ENCODE measurements around the gene WDR54.
"Not testable (repeated sequence)": the region's sequence is repeated elsewhere in the genome, so short reads cannot be mapped to it uniquely, and the experiment has no call there.

The WDR54 gene

DNA sequence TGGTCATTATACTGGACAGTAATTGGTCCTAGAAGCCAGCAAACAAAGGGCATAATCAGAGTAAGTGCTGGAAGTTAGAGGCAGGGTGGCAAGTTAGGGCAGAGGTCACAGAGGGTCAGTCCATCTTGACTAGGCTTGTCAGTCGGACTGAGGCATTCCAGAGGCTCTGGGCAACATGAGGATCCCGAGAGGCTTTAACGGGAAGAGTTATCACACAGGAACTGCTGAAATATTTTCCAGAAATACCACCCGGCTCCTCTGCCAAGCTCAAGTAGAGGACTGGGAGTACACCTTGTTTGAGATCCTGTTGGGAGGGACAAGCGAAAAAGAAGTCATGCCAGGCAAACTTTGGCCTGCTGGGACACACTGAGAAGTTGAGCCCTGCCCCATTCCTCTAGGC lies 13.8 kb upstream of the WDR54 start:
- DNase-seq = no peak

GRCh38 chr2:74413001-74413698 lies 8.4 kb upstream of the WDR54 start:
- no peak for DNase-seq

- no peak for DNase-seq
These were observed 7.1 kb upstream of the WDR54 start for GRCh38 chr2:74414441-74414840.

- peak; percentile 17 for DNase-seq
These were observed 6.4 kb upstream of the WDR54 start for GRCh38 chr2:74414881-74415761.

GRCh38 chr2:74415762-74416395 lies 5.7 kb upstream of the WDR54 start:
- no peak for DNase-seq

DNA sequence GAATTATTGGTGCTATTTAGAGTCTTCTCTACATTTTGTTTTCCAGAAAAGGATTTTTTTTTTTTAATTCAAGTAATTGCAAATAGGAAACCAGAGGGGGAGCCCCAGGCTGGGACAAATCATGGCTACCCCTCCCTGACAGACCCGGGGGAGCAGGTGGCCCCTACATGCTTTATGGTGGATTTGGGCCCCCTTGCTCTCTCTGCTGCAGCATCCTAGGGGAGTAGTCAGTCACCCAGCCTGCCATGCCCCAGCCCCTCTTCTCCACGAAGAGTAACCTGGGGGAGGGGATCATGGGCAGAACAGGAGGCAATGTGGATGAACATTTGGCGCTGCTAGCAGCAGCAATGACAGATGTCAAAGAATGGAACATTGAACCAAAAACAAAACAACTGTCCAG lies 4.8 kb upstream of the WDR54 start:
- DNase-seq = no peak

- no peak for DNase-seq
These were observed 4.3 kb upstream of the WDR54 start for GRCh38 chr2:74417197-74417596.

DNA sequence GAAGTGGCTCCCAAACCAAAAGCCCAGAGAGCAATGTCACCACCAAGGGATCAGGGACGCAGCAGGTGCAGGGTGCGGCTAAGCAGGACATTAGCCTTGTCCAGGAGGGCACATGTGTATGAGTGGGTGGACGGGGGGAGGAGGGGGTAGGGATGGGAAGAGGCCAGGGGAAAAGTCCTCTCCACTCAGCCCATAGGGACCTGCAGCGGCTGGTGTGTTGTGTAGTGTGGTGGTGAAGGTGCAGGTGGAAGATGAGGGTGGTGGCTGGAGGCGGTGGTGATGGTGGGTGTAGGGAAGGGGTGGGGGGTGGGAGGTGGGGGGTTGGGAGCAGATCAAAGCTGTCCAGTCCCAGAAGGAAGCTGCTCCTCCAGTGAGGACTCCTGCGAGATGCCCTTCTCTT lies 3.8 kb upstream of the WDR54 start:
- DNase-seq = no peak

DNA sequence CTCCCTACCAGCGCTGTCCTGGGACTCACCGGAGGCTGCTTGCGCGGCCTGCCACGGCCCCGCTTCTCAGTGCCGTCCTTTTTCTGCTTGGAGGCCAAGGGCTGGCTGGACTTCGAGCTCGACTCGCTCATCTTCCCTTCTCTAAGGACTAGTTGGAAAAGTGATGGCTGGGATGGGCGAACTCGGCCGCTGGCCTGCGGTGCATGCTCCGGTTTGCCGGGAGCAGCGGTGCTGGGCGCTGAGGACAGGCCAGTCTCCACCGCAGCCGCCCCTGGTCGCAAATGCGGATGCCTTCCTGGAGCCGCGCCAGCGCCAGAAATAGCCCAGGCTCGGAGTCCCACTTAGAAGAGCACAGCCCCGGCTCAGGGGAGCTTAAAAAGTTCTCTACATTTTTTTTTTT lies 3.2 kb upstream of the WDR54 start:
- no peak for DNase-seq

DNA sequence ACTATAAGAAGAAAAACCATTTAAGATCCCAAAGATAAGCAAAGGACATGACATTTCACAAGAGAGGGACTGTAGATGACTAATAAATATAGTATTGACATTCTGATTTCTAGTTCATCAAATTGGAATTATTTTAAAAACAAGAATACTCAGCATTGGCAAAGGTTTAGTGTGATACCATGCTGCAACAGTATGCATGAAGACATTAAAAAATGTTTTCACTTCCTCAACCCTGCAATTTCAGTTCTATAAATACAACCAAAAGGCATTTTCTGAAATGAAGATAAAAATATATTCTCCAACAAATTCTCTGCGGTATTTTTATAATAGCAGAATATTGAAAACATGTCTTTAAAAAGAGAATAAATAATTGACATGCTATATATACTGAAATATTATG lies 2.2 kb upstream of the WDR54 start:
- no peak for DNase-seq

DNA sequence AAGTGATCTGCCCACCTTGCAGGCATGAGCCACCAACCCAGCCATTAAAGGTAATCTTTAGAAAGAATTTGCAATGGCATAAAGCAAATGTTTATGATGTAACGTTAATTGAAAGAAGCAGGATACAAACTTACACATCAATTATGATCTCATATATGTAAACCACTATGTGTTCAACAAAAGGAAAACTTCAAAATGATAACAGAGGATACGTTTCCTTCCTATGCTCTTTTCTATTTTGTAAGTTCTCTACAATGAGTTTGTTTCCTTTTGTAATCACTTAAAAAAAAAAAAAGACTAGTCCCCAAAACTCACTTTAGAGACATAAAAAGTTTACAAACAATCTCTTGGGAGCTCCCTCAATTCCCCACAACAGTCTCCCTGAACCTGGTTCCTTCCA lies 1.5 kb upstream of the WDR54 start:
- DNase-seq = no peak

- not testable (repeated sequence) for DNase-seq
These were observed 957 bp upstream of the WDR54 start for GRCh38 chr2:74420443-74421103.

DNA sequence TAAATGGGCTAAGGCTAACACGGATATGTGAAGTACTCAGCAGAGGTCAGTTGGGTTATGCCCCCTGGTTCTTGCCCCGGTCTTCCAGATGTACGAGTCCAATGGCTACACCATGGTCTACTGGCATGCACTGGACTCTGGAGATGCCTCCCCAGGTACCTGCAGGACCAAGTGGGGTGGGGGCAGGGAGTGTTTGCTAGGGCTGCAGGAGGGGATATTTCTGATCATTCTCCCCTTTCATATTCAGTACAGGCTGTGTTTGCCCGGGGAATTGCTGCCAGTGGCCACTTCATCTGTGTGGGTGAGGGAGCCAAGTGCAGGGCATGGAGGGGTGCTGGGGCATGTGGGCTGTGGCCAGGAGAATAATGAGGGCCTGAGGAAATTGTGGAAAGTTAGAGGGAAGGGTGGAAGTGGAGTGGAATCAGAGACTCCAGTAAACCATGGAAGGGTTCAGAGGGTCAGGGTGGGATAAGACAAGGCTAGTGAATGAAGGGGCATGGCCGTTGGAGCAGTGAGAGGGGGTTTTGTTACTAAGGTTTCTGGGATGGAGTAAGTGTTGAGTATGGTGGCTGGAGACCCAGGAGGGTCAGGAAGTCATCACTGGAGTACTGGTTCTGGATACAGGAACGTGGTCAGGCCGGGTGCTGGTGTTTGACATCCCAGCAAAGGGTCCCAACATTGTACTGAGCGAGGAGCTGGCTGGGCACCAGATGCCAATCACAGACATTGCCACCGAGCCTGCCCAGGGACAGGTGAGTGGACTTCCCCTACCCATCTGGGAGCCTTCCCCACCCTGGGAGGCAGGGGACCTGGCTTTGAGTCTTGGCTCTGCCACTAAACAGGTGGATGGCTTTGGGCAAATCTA lies 1.9 kb downstream of the WDR54 start:
- no peak for DNase-seq

DNA sequence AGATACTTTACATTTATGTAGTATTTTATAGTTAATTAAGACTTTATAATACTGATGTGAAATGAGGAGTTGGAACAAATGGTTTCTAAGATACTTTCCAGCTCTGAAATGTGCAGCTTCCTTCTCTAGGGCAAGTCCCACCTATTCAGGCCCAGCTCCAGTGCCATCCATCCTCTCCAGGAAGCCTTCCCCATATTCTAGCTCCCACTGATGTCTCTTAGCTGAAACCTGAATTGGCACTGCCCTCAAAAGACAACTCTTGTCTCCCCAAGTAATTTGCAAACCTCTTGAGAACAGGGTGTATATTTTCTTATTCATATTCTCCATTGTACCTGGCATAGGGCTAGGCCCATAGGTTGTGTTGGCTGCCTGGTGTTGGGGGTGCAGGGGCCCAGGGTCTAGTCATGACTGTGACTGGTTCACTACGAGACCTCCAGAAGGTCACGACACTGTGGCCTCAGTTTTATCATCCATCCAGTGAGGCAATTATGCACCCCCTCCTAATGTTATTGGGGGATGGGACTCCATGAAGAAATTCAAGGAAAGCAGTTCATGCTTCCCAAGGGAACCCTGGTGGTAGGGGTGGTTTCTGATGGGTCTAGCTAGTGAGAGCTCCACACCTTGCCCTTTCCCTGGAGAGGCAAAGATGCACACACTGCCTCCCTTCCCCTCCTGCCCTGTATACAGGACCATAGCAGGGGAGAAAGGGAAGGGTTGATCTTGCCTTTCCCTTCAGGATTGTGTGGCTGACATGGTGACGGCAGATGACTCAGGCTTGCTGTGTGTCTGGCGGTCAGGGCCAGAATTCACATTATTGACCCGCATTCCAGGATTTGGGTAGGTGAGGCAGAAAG lies 2.8 kb downstream of the WDR54 start:
- no peak for DNase-seq

DNA sequence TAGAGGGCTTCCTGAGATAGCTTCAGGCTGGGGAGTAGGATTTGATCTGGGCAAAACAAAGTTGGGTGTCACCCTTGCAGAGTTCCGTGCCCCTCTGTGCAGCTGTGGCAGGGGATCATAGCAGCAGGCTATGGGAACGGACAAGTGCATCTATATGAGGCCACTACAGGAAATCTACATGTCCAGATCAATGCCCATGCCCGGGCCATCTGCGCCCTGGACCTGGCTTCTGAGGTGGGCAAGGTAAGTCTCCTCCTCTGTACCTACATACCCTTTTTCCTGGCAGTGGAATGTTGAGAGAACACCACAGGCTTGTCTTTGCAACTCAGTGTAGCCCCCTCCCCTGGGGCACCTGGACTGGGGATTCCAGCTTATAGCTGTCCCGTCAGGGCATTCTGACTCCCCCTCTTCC lies 3.5 kb downstream of the WDR54 start:
- no peak for DNase-seq

GRCh38 chr2:74425523-74425922 lies 4.0 kb downstream of the WDR54 start:
- no peak for DNase-seq

GRCh38 chr2:74426181-74426758 lies 4.7 kb downstream of the WDR54 start:
- DNase-seq = no peak

DNA sequence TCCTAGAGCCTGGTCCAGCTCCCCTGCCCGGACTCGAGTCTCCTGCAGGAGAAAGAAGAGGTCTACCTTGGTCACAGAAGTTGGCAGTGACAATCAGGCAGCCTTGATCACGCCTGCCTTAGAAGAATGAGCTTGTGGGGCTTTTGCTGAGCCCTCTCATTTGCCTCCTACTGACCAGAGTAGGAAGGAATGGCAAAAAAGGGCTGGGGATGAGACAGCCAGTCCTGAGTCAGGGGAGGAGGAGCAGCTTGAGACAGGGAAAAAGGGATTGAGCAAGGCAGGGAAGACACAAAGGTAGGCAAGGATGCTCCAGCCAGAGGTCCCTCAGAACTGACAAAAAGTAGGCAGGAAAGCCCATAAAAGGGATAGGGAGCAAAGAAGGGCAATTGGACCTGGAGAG lies 6.0 kb downstream of the WDR54 start:
- no peak for DNase-seq

DNA sequence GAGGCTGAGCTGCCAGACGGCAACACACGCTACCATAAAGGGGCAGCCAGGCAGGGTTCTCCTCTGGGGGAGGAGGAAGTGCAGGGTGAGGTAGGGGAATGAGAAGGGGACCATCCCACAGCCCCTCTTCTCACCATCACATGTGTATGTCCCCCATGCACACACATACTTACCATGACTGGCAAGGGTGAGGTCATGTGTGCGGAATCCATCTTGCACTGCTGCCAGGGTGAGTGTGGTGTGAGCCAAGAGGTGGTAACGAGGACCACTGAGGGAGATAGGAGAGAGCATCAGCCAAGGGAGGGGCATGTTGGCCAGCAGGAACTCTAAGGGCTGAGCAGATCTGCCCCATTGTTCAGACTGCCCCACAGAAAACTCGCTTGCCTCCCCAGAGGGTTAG lies 7.1 kb downstream of the WDR54 start:
- no peak for DNase-seq

GRCh38 chr2:74429487-74430451 lies 8.2 kb downstream of the WDR54 start:
- DNase-seq = no peak

All from stimulated activated CD4-positive, alpha-beta T cell treated with anti-CD3 and anti-CD28 coated beads, Interleukin-12 subunit alpha, Interleukin-12 subunit beta, amount 100 ng/mL, for 4 hours (primary cell).